Measurements from ENCODE around the gene CCDC136.

The CCDC136 gene

DNA sequence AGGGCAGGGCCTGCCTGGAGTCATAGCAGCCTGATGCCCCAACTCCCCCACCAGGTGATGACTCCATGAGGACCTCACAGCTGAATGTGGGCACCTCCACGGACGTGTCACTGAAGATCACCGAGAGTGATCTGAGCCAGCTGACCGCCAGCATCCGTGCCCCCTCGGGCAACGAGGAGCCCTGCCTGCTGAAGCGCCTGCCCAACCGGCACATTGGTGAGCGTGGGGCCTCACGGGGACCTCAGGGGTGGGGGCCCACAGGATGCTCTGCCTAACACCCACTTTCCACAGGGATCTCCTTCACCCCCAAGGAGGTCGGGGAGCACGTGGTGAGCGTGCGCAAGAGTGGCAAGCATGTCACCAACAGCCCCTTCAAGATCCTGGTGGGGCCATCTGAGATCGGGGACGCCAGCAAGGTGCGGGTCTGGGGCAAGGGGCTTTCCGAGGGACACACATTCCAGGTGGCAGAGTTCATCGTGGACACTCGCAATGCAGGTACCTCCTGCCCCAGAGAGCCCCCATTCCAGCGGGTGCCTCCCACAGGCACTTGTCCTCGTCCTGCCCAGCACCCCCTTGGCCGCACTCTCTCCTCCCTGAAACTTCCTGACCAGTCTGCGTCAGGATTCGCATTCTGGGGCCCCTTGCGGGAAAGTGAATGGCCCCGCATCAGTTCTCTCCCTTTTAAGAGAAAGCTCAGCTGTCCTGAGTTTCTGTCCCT lies 60.9 kb downstream of the CCDC136 start:
- DNase-seq (ENCODE audit: insufficient read length, low spot score) (no peak), FAIRE-seq (no peak)
- TF ChIP-seq, protein P1, sequence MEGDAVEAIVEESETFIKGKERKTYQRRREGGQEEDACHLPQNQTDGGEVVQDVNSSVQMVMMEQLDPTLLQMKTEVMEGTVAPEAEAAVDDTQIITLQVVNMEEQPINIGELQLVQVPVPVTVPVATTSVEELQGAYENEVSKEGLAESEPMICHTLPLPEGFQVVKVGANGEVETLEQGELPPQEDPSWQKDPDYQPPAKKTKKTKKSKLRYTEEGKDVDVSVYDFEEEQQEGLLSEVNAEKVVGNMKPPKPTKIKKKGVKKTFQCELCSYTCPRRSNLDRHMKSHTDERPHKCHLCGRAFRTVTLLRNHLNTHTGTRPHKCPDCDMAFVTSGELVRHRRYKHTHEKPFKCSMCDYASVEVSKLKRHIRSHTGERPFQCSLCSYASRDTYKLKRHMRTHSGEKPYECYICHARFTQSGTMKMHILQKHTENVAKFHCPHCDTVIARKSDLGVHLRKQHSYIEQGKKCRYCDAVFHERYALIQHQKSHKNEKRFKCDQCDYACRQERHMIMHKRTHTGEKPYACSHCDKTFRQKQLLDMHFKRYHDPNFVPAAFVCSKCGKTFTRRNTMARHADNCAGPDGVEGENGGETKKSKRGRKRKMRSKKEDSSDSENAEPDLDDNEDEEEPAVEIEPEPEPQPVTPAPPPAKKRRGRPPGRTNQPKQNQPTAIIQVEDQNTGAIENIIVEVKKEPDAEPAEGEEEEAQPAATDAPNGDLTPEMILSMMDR (IDR thresholded peaks at IDR 0.05; ENCODE audit: insufficient read depth, missing control alignments): no peak

DNA sequence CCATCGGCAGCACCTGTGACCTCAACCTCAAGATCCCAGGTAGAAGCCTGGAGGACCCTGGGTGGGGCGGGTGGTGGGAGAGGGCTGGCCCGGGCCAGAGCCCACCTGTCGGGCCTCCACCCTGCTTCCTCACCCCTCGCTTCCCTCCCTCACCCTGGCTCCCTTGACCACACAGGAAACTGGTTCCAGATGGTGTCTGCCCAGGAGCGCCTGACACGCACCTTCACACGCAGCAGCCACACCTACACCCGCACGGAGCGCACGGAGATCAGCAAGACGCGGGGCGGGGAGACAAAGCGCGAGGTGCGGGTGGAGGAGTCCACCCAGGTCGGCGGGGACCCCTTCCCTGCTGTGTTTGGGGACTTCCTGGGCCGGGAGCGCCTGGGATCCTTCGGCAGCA lies 62.0 kb downstream of the CCDC136 start:
- FAIRE-seq: no peak
- no peak for DNase-seq (ENCODE audit: insufficient read length, low spot score)
- TF ChIP-seq, protein P1 (IDR thresholded peaks at IDR 0.05; ENCODE audit: insufficient read depth, missing control alignments): no peak

- TF ChIP-seq, protein P1 (IDR thresholded peaks at IDR 0.05; ENCODE audit: insufficient read depth, missing control alignments): no peak
- FAIRE-seq (no peak), DNase-seq (ENCODE audit: insufficient read length, low spot score) (no peak)
Measured at GRCh38 chr7:128854396-128854795, 62.6 kb downstream of the CCDC136 start.

- no peak for DNase-seq (ENCODE audit: insufficient read length, low spot score)
- TF ChIP-seq, protein P1 (IDR thresholded peaks at IDR 0.05; ENCODE audit: insufficient read depth, missing control alignments): no peak
- no peak for FAIRE-seq
Measured at GRCh38 chr7:128855559-128855958, 63.8 kb downstream of the CCDC136 start.

GRCh38 chr7:128856001-128856718 lies 64.4 kb downstream of the CCDC136 start:
- no peak for FAIRE-seq
- no peak for DNase-seq (ENCODE audit: insufficient read length, low spot score)
- TF ChIP-seq, protein P1 (IDR thresholded peaks at IDR 0.05; ENCODE audit: insufficient read depth, missing control alignments): no peak

- no peak for DNase-seq (ENCODE audit: insufficient read length, low spot score)
- no peak for FAIRE-seq
- TF ChIP-seq, protein P1 (IDR thresholded peaks at IDR 0.05; ENCODE audit: insufficient read depth, missing control alignments): no peak
Measured at GRCh38 chr7:128858380-128859231, 66.8 kb downstream of the CCDC136 start.

All from D721Med (cell line).